K562 (cell line): Measurements from ENCODE around the gene MYCBP2. TPM values are rescaled to one million over a fixed set of nuclear protein-coding genes. Genes with fewer than 3 reads are reported as not detected.

ENCODE experiments used
- ATAC-seq: fragments of 200-7000 bp; cut with Tn5 transposase; 3 replicates; pipeline ENCODE4 v1.9.1; 2020; ENCODE audit warnings: moderate library complexity
- BruUV-seq: library from RNA; stranded (reverse); fragments of 400-500 nt; replicated peaks from 2 replicates; lab custom pipeline; 2021; lab: Mats Ljungman, UMichigan
- CTCF ChIA-PET: fragments of 300-600 bp; formaldehyde crosslinking; extraction: SDS; loops from one replicate; lab custom pipeline; 2021; ENCODE audit warnings: low intra/inter-chr PET ratio; lab: Yijun Ruan, JAX
- POLR2A ChIA-PET: fragments of 300-600, 350-650 bp; sonication (Branson Sonifier 250); formaldehyde crosslinking; extraction: SDS; loops from one replicate; lab custom pipeline; 2021; ENCODE audit warnings: antibody characterized with exemption, inconsistent platforms; lab: Yijun Ruan, JAX
- DNase-seq, 4 experiments: peaks; one replicate each; pipeline versions ENCODE4 v3.0.0 to v3.0.0-alpha.2; 2011 to 2018; ENCODE audit warnings: low spot score in 3 of 4, mixed read lengths in 3 of 4; ENCODE audit errors: extremely low read depth in 1 of 4
- FAIRE-seq: peaks from 2 replicates; lab custom pipeline; 2011; peaks lifted over from hg19 to GRCh38; lab: Jason Lieb, UNC
- H2AFZ ChIP-seq: 2 replicates; pipeline ENCODE4 v1.6.0; 2011; ENCODE audit warnings: low read depth, low read length, control low read depth, inconsistent platforms
- H3K27ac ChIP-seq: fragments of 200-600 bp; 3 replicates; pipeline ENCODE4 v1.8.0; 2011; ENCODE audit warnings: low read depth, mild to moderate bottlenecking, control low read depth, inconsistent platforms, low read length, moderate library complexity, mixed read lengths; ENCODE audit errors: extremely low read depth
- H3K27me3 ChIP-seq, 2 experiments: fragments of 300-600 bp in 1 of 2; 2 replicates in 1 of 2; 3 replicates in 1 of 2; pipeline versions ENCODE4 v1.6.0 to v1.8.0; 2011; ENCODE audit warnings: inconsistent platforms in 2 of 2, low read length in 2 of 2, mild to moderate bottlenecking in 1 of 2, mixed read lengths in 1 of 2, moderate library complexity in 1 of 2; ENCODE audit not compliant: control insufficient read depth in 2 of 2, insufficient read depth in 2 of 2
- H3K36me3 ChIP-seq: fragments of 300-600 bp; 3 replicates; pipeline ENCODE4 v1.8.0; 2011; ENCODE audit warnings: mild to moderate bottlenecking, low read length, inconsistent platforms; ENCODE audit not compliant: control insufficient read depth, insufficient read depth
- H3K4me1 ChIP-seq, 2 experiments: fragments of 200-600 bp in 1 of 2; replicated peaks in 1 of 2; 2 replicates in 1 of 2; 3 replicates in 1 of 2; pipeline versions ENCODE4 v1.5.1 to v1.8.0; 2011; ENCODE audit warnings: inconsistent platforms in 2 of 2, low read length in 2 of 2, mild to moderate bottlenecking in 1 of 2, mixed read lengths in 1 of 2, moderate library complexity in 1 of 2; ENCODE audit not compliant: control insufficient read depth in 2 of 2, insufficient read depth in 2 of 2
- H3K4me2 ChIP-seq: 2 replicates; pipeline ENCODE4 v1.6.1; 2011; ENCODE audit warnings: low read length, control low read depth, inconsistent platforms, mixed read lengths; ENCODE audit not compliant: insufficient read depth
- H3K4me3 ChIP-seq: fragments of 200-600 bp; sonication (generic), shearing (Covaris generic); 2 replicates; pipeline ENCODE4 v1.5.1; 2016; ENCODE audit warnings: control low read depth, inconsistent platforms
- H3K79me2 ChIP-seq: fragments of 200-600 bp; 3 replicates; pipeline ENCODE4 v1.8.0; 2011; ENCODE audit warnings: low read length, inconsistent platforms; ENCODE audit not compliant: control insufficient read depth, insufficient read depth
- H3K9ac ChIP-seq, 2 experiments: 2 replicates each; pipeline versions ENCODE4 v1.6.0 to v1.6.1; 2011; ENCODE audit warnings: low read depth in 2 of 2, low read length in 2 of 2, control low read depth in 1 of 2, inconsistent platforms in 1 of 2, mild to moderate bottlenecking in 1 of 2, mixed read lengths in 1 of 2; ENCODE audit not compliant: insufficient read depth in 1 of 2
- H3K9me1 ChIP-seq: one replicate; pipeline ENCODE4 v1.6.0; 2011; ENCODE audit warnings: inconsistent platforms, mild to moderate bottlenecking, low read length, moderate library complexity; ENCODE audit not compliant: control insufficient read depth, insufficient read depth
- H3K9me3 ChIP-seq: replicated peaks from 2 replicates; pipeline ENCODE4 v1.5.1; 2011; ENCODE audit warnings: low read depth, low read length, inconsistent platforms; ENCODE audit not compliant: control insufficient read depth, insufficient read depth
- H4K20me1 ChIP-seq: replicated peaks from 2 replicates; pipeline ENCODE4 v1.6.1; 2011; ENCODE audit warnings: low read length, inconsistent platforms, mixed read lengths; ENCODE audit not compliant: control insufficient read depth, insufficient read depth
- FUS ChIP-seq: fragments of 200-400 bp; formaldehyde crosslinking; optimal IDR thresholded peaks from 2 replicates; pipeline ENCODE3; 2017; ENCODE audit warnings: low read depth, low read length
- HNRNPUL1 ChIP-seq: fragments of 200-400 bp; formaldehyde crosslinking; IDR thresholded peaks from 2 replicates; pipeline ENCODE4 v1.6.1; 2017; ENCODE audit warnings: low read length
- MEF2D ChIP-seq: conservative IDR thresholded peaks from 2 replicates; pipeline ENCODE4 v1.6.1; 2016; ENCODE audit warnings: low read depth, missing genetic modification characterization, missing compliant biosample characterization
- NR2F6 ChIP-seq: fragments of 450-650 bp; formaldehyde crosslinking; IDR thresholded peaks from 2 replicates; pipeline ENCODE4 v1.4.0; 2020; ENCODE audit warnings: mild to moderate bottlenecking
- RB1 ChIP-seq: fragments of 450-650 bp; IDR thresholded peaks from 2 replicates; pipeline ENCODE4 v1.6.1; 2017; ENCODE audit warnings: low read depth, mild to moderate bottlenecking
- SMAD3 ChIP-seq: fragments of 450-650 bp; formaldehyde crosslinking; conservative IDR thresholded peaks from 2 replicates; pipeline ENCODE4 v1.4.0; 2020; ENCODE audit warnings: mild to moderate bottlenecking
- SREBF1 ChIP-seq: fragments of 150-350 bp; IDR thresholded peaks from 2 replicates; pipeline ENCODE4 v1.6.1; 2014; ENCODE audit warnings: antibody characterized with exemption, low read depth, low read length, borderline replicate concordance
- ZNF134 ChIP-seq: fragments of 250-450 bp; sonication (Bioruptor Pico); conservative IDR thresholded peaks from 2 replicates; pipeline ENCODE4 v1.4.0; 2020
- ZNF239 ChIP-seq: fragments of 250-450 bp; sonication (Bioruptor Pico); IDR thresholded peaks from 2 replicates; pipeline ENCODE4 v1.4.0; 2020; ENCODE audit warnings: mild to moderate bottlenecking
- WGBS: fragments of 100-300 bp; shearing (Covaris generic); methylation state at CpG from one replicate; pipeline ENCODE4 v1.1.6; 2016; ENCODE audit warnings: low coverage, mixed read lengths; ENCODE audit not compliant: insufficient coverage; ENCODE audit errors: missing lambda C conversion rate; 5-methylcytosine and 5-hydroxymethylcytosine counted together
- in situ Hi-C: fragments of 300-500 bp; cut with MboI; formaldehyde crosslinking; loops from 4 replicates; pipeline ENCODE4 v1.15.0; 2018; ENCODE audit warnings: inconsistent platforms, mixed read lengths
- intact Hi-C: fragments of 100-400 bp; cut with micrococcal nuclease; formaldehyde crosslinking; loops from 2 replicates; pipeline ENCODE4 v1.14.2; 2022
- polyA plus RNA-seq, 8 experiments: library from polyadenylated mRNA; depleted of rRNA in 4 of 8; stranded (reverse) in 5 of 8; unstranded in 3 of 8; fragments of >200 nt; fragmentation: Nextera tagmentation in 2 of 8; fragmentation: Illumina TruSeq in 1 of 8; extraction: Ambion mirVana in 2 of 8; extraction: Trizol in 1 of 8; gene quantifications; 2 replicates each; pipeline versions ENCODE4 v1.2.1 to v1.2.3, GENCODE V29; 2011 to 2014; ENCODE audit warnings: inconsistent platforms in 1 of 8, missing spikeins in 1 of 8
- total RNA-seq, 7 experiments: library from RNA; depleted of rRNA in 6 of 7; stranded (reverse); fragments of >200 nt in 6 of 7; fragmentation: Illumina TruSeq in 2 of 7; extraction: Trizol in 2 of 7; gene quantifications; 2 replicates each; pipeline versions ENCODE4 v1.2.1 to v1.2.3, GENCODE V29; 2011 to 2021; ENCODE audit warnings: low replicate concordance in 1 of 7
- TF ChIP-seq, protein P1 (sequence below): fragments of 250-450 bp; sonication (Bioruptor Pico); IDR thresholded peaks from 2 replicates; pipeline ENCODE4 v1.5.0; 2021
- TF ChIP-seq, protein P2 (sequence below): fragments of 450-650 bp; formaldehyde crosslinking; IDR thresholded peaks from 2 replicates; pipeline ENCODE4 v1.4.0; 2022; ENCODE audit warnings: mild to moderate bottlenecking, moderate library complexity
- TF ChIP-seq, protein P3 (sequence below): IDR thresholded peaks from 2 replicates; pipeline ENCODE4 v1.6.1; 2011; ENCODE audit not compliant: insufficient read length; ENCODE audit errors: extremely low read depth
- TF ChIP-seq, protein P4 (sequence below): fragments of 450-650 bp; formaldehyde crosslinking; IDR thresholded peaks from 2 replicates; pipeline ENCODE4 v1.4.0; 2020; ENCODE audit warnings: mild to moderate bottlenecking, moderate library complexity
- TF ChIP-seq, protein P5 (sequence below): fragments of 450-650 bp; formaldehyde crosslinking; IDR thresholded peaks from 2 replicates; pipeline ENCODE4 v1.4.0; 2020; ENCODE audit warnings: mild to moderate bottlenecking, moderate library complexity
- TF ChIP-seq, protein P6 (sequence below), 2 experiments: fragments of 450-650 bp in 1 of 2; sonication (generic) in 1 of 2; formaldehyde crosslinking in 1 of 2; IDR thresholded peaks in 1 of 2; conservative IDR thresholded peaks in 1 of 2; 2 replicates each; pipeline versions ENCODE4 v1.6.1 to v1.8.1; 2016 to 2023; ENCODE audit warnings: mild to moderate bottlenecking in 2 of 2, moderate library complexity in 2 of 2, inconsistent platforms in 1 of 2, missing genetic modification reagents in 1 of 2

Gene MYCBP2
- total and polyA plus RNA-seq, 9 of the 15 experiments (the other 6 are each of a cell fraction or from before 2014, with no cell fraction given), result 13.2 to 47.2 (median 28.9) TPM

DNA sequence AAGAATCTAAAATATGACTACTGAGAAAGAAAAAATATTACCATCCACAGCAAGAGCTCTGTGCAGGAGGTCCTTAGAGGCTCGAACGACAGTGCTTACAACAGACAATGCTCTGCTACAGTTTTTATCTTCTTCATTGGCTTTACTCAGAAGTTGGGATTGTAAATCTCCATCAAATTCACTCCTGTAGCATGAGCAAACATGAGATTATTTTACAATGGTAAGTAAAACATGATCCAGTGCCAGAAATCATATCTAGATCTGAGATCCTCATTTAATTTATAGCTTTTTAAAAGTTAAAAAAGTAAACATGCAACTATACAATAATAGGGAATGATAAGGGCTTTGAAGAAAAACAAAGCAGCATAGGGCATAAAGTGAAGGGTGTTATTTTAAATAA is 155.4 kb downstream of the MYCBP2 start:
- H3K9me3 ChIP-seq, result no peaks in the 10 kb centered on the region
- no peak overlapping the region for H3K27ac ChIP-seq
- FAIRE-seq (no peak), DNase-seq (no peak), ATAC-seq (no peak)
- peaks cover 22% of the 10 kb centered on the region; the same call in 2 of the 3 replicates for H3K36me3 ChIP-seq
- no peaks in the 10 kb centered on the region for H3K27me3 ChIP-seq
- H3K9me1 ChIP-seq, result no peaks in the 10 kb centered on the region
- H3K9ac ChIP-seq, result no peak overlapping the region
- POLR2A ChIA-PET, result interaction anchor here (1.2 to 1.3 kb wide), 2 partner anchors 8 to 9 kb away, joined by 3 read pairs; no protein-coding TSS in a partner anchor
- H3K4me1 ChIP-seq, result no peaks in the 10 kb centered on the region
- no peak overlapping the region for H3K4me2 ChIP-seq
- no peaks in the 10 kb centered on the region for H3K79me2 ChIP-seq
- H4K20me1 ChIP-seq, result no peaks in the 10 kb centered on the region
- 76% methylated on average over 2 of the region's 2 CpGs for WGBS
- in situ Hi-C loops, result no loop called here
- H3K4me3 ChIP-seq, result no peak overlapping the region
- BruUV-seq, result no TSS peak
- H2AFZ ChIP-seq, result no peak overlapping the region
- CTCF ChIA-PET, result no interaction called here
- intact Hi-C loops, result no loop called here
- TF ChIP-seq SREBF1, result no peak
- TF ChIP-seq, protein P1, sequence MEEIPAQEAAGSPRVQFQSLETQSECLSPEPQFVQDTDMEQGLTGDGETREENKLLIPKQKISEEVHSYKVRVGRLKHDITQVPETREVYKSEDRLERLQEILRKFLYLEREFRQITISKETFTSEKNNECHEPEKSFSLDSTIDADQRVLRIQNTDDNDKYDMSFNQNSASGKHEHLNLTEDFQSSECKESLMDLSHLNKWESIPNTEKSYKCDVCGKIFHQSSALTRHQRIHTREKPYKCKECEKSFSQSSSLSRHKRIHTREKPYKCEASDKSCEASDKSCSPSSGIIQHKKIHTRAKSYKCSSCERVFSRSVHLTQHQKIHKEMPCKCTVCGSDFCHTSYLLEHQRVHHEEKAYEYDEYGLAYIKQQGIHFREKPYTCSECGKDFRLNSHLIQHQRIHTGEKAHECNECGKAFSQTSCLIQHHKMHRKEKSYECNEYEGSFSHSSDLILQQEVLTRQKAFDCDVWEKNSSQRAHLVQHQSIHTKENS (CRISPR knock-in tag), result no peak
- TF ChIP-seq, protein P2, sequence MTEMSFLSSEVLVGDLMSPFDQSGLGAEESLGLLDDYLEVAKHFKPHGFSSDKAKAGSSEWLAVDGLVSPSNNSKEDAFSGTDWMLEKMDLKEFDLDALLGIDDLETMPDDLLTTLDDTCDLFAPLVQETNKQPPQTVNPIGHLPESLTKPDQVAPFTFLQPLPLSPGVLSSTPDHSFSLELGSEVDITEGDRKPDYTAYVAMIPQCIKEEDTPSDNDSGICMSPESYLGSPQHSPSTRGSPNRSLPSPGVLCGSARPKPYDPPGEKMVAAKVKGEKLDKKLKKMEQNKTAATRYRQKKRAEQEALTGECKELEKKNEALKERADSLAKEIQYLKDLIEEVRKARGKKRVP (CRISPR knock-in tag), result no peak
- TF ChIP-seq NR2F6, result no peak
- TF ChIP-seq, protein P3, sequence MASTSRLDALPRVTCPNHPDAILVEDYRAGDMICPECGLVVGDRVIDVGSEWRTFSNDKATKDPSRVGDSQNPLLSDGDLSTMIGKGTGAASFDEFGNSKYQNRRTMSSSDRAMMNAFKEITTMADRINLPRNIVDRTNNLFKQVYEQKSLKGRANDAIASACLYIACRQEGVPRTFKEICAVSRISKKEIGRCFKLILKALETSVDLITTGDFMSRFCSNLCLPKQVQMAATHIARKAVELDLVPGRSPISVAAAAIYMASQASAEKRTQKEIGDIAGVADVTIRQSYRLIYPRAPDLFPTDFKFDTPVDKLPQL, result no peak
- TF ChIP-seq MEF2D (tag), result no peak
- no peak for TF ChIP-seq ZNF239 (CRISPR knock-in tag)
- TF ChIP-seq HNRNPUL1, result no peak
- TF ChIP-seq, protein P4, sequence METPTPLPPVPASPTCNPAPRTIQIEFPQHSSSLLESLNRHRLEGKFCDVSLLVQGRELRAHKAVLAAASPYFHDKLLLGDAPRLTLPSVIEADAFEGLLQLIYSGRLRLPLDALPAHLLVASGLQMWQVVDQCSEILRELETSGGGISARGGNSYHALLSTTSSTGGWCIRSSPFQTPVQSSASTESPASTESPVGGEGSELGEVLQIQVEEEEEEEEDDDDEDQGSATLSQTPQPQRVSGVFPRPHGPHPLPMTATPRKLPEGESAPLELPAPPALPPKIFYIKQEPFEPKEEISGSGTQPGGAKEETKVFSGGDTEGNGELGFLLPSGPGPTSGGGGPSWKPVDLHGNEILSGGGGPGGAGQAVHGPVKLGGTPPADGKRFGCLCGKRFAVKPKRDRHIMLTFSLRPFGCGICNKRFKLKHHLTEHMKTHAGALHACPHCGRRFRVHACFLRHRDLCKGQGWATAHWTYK, result no peak
- TF ChIP-seq ZNF134 (CRISPR knock-in tag), result no peak
- no peak for TF ChIP-seq RB1
- TF ChIP-seq, protein P5, sequence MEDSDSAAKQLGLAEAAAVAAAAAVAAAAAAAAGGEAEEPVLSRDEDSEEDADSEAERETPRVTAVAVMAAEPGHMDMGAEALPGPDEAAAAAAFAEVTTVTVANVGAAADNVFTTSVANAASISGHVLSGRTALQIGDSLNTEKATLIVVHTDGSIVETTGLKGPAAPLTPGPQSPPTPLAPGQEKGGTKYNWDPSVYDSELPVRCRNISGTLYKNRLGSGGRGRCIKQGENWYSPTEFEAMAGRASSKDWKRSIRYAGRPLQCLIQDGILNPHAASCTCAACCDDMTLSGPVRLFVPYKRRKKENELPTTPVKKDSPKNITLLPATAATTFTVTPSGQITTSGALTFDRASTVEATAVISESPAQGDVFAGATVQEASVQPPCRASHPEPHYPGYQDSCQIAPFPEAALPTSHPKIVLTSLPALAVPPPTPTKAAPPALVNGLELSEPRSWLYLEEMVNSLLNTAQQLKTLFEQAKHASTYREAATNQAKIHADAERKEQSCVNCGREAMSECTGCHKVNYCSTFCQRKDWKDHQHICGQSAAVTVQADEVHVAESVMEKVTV, result no peak
- no peak for TF ChIP-seq FUS
- no peak for TF ChIP-seq SMAD3 (CRISPR knock-in tag)
- TF ChIP-seq, protein P6, sequence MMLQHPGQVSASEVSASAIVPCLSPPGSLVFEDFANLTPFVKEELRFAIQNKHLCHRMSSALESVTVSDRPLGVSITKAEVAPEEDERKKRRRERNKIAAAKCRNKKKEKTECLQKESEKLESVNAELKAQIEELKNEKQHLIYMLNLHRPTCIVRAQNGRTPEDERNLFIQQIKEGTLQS (IDR thresholded peaks at IDR 0.05), result no peak
- TF ChIP-seq, protein P6 (CRISPR knock-in tag; conservative IDR thresholded peaks at IDR 0.05), result no peak
